Measurements from ENCODE around the gene DNAI1.

DNA sequence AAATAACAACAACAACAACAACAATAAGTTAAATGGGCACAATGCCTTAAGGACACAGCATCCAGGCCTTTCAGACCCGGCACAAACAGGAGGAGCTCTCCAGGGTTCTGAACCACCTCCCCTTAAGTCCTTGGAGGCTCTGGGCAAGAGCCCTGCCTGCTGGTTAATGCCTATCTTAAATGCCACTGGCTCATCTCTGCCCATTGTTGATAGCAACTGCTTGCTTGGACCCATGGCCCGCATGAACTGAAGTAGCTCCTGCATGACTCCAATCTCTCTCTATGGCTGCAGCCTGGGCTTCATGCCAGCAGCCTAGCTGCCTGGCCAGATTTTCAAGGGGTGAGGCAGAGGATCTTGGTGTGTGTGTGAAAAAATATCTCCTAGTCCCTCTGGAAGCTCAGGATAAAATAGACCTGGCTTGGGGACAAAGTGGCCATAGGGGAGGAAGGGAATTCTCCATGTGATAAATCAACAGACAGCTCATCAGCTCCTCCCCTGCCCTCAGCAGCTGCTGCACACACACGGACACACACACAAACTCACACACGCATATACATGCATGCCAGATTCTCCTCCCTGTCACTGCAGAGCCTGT, 27.7 kb upstream of the DNAI1 start:
- TF ChIP-seq POLR2AphosphoS5 (IDR thresholded peaks at IDR 0.05; ENCODE audit: low read depth, low read length) (no peak), POLR2A (IDR thresholded peaks at IDR 0.05; ENCODE audit: low read depth, low read length) (no peak)

All from GM12892 (cell line).